ENCODE measurements around the gene CHMP4B.

The CHMP4B gene

GRCh38 chr20:33810885-33811775 is at the start of gene CHMP4B:
TSS of gene CHMP4B (plus strand) at chr20:33811348. CDS start at chr20:33811469, 121 bp downstream.
- peak; percentile 98 for DNase-seq

GRCh38 chr20:33761698-33762250 is 49.4 kb upstream of the CHMP4B start:
- no peak for DNase-seq

GRCh38 chr20:33765099-33765498 is 46.0 kb upstream of the CHMP4B start:
- no peak for DNase-seq

GRCh38 chr20:33765592-33765991 is 45.6 kb upstream of the CHMP4B start:
- DNase-seq: no peak

GRCh38 chr20:33766686-33767085 is 44.5 kb upstream of the CHMP4B start:
- DNase-seq: no peak

GRCh38 chr20:33767777-33768138 is 43.4 kb upstream of the CHMP4B start:
- DNase-seq: no peak

GRCh38 chr20:33769043-33769442 is 42.1 kb upstream of the CHMP4B start:
- DNase-seq: no peak

GRCh38 chr20:33770005-33770404 is 41.1 kb upstream of the CHMP4B start:
- DNase-seq: no peak

- no peak for DNase-seq
Measured at GRCh38 chr20:33771938-33772337, 39.2 kb upstream of the CHMP4B start.

- DNase-seq: no peak
Measured at GRCh38 chr20:33772439-33772838, 38.7 kb upstream of the CHMP4B start.

- no peak for DNase-seq
Measured at GRCh38 chr20:33773412-33774089, 37.6 kb upstream of the CHMP4B start.

GRCh38 chr20:33777816-33778215 is 33.3 kb upstream of the CHMP4B start:
- no peak for DNase-seq

GRCh38 chr20:33781133-33781532 is 30.0 kb upstream of the CHMP4B start:
- no peak for DNase-seq

GRCh38 chr20:33781945-33782344 is 29.2 kb upstream of the CHMP4B start:
- no peak for DNase-seq

- DNase-seq: no peak
Measured at GRCh38 chr20:33783256-33783655, 27.9 kb upstream of the CHMP4B start.

- no peak for DNase-seq
Measured at GRCh38 chr20:33783818-33784217, 27.3 kb upstream of the CHMP4B start.

- DNase-seq: no peak
Measured at GRCh38 chr20:33784225-33784624, 26.9 kb upstream of the CHMP4B start.

GRCh38 chr20:33785503-33785902 is 25.6 kb upstream of the CHMP4B start:
- no peak for DNase-seq

- no peak for DNase-seq
Measured at GRCh38 chr20:33787253-33787891, 23.8 kb upstream of the CHMP4B start.

GRCh38 chr20:33788351-33789049 is 22.6 kb upstream of the CHMP4B start:
- DNase-seq: no peak

- DNase-seq: no peak
Measured at GRCh38 chr20:33789109-33789857, 21.9 kb upstream of the CHMP4B start.

GRCh38 chr20:33789858-33790182 is 21.3 kb upstream of the CHMP4B start:
- no peak for DNase-seq
